HEK293T (cell line): ENCODE results near the gene ACSM5.
"Not testable (repeated sequence)": the region's sequence is repeated elsewhere in the genome, so short reads cannot be mapped to it uniquely, and the experiment has no call there.

Experiments used
- FOXA1 ChIP-seq: fragments of 450-650 bp; IDR thresholded peaks from 2 replicates; pipeline ENCODE4 v1.6.1; 2016; ENCODE audit warnings: mild to moderate bottlenecking
- FOXK2 ChIP-seq: fragments of 450-650 bp; IDR thresholded peaks from 2 replicates; pipeline ENCODE4 v1.6.1; 2016; ENCODE audit warnings: mild to moderate bottlenecking
- FOXM1 ChIP-seq: fragments of 450-650 bp; IDR thresholded peaks from 2 replicates; pipeline ENCODE4 v1.6.1; 2017; ENCODE audit warnings: mild to moderate bottlenecking, borderline replicate concordance
- PKNOX1 ChIP-seq: fragments of 450-650 bp; IDR thresholded peaks from 2 replicates; pipeline ENCODE4 v1.6.1; 2016
- TARDBP ChIP-seq: fragments of 450-650 bp; IDR thresholded peaks from 2 replicates; pipeline ENCODE4 v1.6.1; 2016
- ZNF384 ChIP-seq: fragments of 450-650 bp; IDR thresholded peaks from 2 replicates; pipeline ENCODE4 v1.6.1; 2016

GRCh38 chr16:20440731-20441130 lies 31.4 kb downstream of the ACSM5 start:
- TF ChIP-seq ZNF384, FOXA1, FOXM1, PKNOX1, FOXK2, TARDBP: not testable (repeated sequence)
